ENCODE data around the gene FOXP1.
"Not testable (repeated sequence)": the region's sequence is repeated elsewhere in the genome, so short reads cannot be mapped to it uniquely, and the experiment has no call there.

Gene FOXP1

GRCh38 chr3:70981231-70981880 is 602.2 kb downstream of the FOXP1 start:
- DNase-seq: no peak

- DNase-seq: no peak
Measured at GRCh38 chr3:70980646-70981170, 602.8 kb downstream of the FOXP1 start.

- no peak for DNase-seq
Measured at GRCh38 chr3:70979983-70980645, 603.4 kb downstream of the FOXP1 start.

- DNase-seq: no peak
Measured at GRCh38 chr3:70977712-70978111, 605.8 kb downstream of the FOXP1 start.

GRCh38 chr3:70975981-70976380 is 607.5 kb downstream of the FOXP1 start:
- not testable (repeated sequence) for DNase-seq

GRCh38 chr3:70974747-70975146 is 608.8 kb downstream of the FOXP1 start:
- no peak for DNase-seq

- DNase-seq: no peak
Measured at GRCh38 chr3:70973558-70973957, 610.0 kb downstream of the FOXP1 start.

GRCh38 chr3:70972855-70973254 is 610.7 kb downstream of the FOXP1 start:
- no peak for DNase-seq

- no peak for DNase-seq
Measured at GRCh38 chr3:70970952-70971351, 612.6 kb downstream of the FOXP1 start.

- DNase-seq: no peak
Measured at GRCh38 chr3:70970171-70970570, 613.4 kb downstream of the FOXP1 start.

- DNase-seq: no peak
Measured at GRCh38 chr3:70963431-70964275, 619.9 kb downstream of the FOXP1 start.

GRCh38 chr3:70959506-70960291 is 623.8 kb downstream of the FOXP1 start:
- DNase-seq: no peak

GRCh38 chr3:70952033-70952747 is 631.3 kb downstream of the FOXP1 start:
- DNase-seq: no peak

- DNase-seq: peak; percentile 54
Measured at GRCh38 chr3:70951316-70951715, 632.2 kb downstream of the FOXP1 start.

GRCh38 chr3:70947579-70947978 is 635.9 kb downstream of the FOXP1 start:
- DNase-seq: no peak

- no peak for DNase-seq
Measured at GRCh38 chr3:70943886-70944285, 639.6 kb downstream of the FOXP1 start.

- DNase-seq: no peak
Measured at GRCh38 chr3:70933105-70933810, 650.3 kb downstream of the FOXP1 start.

- DNase-seq: no peak
Measured at GRCh38 chr3:70930066-70930465, 653.5 kb downstream of the FOXP1 start.

GRCh38 chr3:70927239-70927638 is 656.3 kb downstream of the FOXP1 start:
- no peak for DNase-seq

GRCh38 chr3:70926835-70927234 is 656.7 kb downstream of the FOXP1 start:
- DNase-seq: no peak

GRCh38 chr3:70919661-70920060 is 663.9 kb downstream of the FOXP1 start:
- no peak for DNase-seq
